Dendritic cell treated with granulocyte-macrophage colony-stimulating factor and Interleukin-4, amounts not matched to agents 40 ng/mL and 50 ng/mL, for 4 days (primary cell): ENCODE results near the gene MTG2.
A peak's percentile ranks its signal among the peaks of the same experiment; 100 is the strongest.

Source experiments
- H3K27ac Mint-ChIP-seq: one replicate; pipeline ENCODE4 v1.8.0; 2022; ENCODE audit warnings: mild to moderate bottlenecking, mixed read lengths
- H3K27me3 Mint-ChIP-seq: one replicate; pipeline ENCODE4 v1.8.0; 2022; ENCODE audit warnings: mild to moderate bottlenecking, mixed read lengths
- H3K36me3 Mint-ChIP-seq: one replicate; pipeline ENCODE4 v1.8.0; 2022; ENCODE audit warnings: low read depth, mixed read lengths
- H3K4me1 Mint-ChIP-seq: one replicate; pipeline ENCODE4 v1.8.0; 2022; ENCODE audit warnings: low read depth, mixed read lengths
- H3K4me3 Mint-ChIP-seq: one replicate; pipeline ENCODE4 v1.8.0; 2022; ENCODE audit warnings: mild to moderate bottlenecking, moderate library complexity, mixed read lengths
- H3K9me3 Mint-ChIP-seq: one replicate; pipeline ENCODE4 v1.8.0; 2022; ENCODE audit warnings: mixed read lengths
- intact Hi-C: fragments of 100-400 bp; cut with micrococcal nuclease; formaldehyde crosslinking; loops from one replicate; pipeline ENCODE4 v1.15.0; 2022

The MTG2 gene

DNA sequence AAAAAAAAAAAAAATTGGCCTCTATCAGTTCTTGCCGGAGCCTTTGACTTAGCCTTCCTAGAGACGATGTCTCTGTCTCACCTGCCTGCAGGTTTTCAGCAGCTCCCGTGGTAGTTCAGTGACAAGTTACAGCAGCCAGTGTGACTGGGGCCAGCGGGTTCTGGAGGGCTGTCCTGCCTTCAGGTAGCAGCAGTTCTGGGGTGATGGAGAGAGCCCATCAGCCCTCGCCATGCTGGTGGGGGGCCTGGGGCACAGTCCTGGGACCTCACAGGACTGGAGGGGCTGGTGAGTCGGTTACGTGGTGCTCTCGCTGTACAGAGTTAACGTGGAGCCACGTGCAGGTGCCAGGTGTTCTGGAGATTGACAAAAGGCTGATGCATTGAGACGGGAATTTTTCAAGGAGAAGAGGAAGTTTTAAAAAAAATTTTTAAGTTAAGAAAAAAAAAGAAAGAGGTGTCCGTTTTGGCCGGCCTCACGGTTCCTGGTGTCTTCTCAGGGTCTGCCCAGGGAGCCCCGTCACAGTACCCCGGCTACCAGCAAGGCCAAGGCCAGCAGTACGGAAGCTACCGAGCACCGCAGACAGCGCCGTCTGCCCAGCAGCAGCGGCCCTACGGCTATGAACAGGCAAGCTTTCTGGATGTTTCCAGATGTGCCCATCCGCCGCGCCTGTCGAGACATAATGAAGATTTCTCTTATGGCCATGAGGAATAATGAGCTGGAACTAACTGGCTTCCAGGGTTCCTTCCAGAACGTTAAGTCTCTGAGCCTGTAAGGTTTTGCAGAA, 8.6 kb upstream of the MTG2 start:
- Mint-ChIP-seq H3K4me1 (no peaks in the 10 kb centered on the region), H3K36me3 (peaks cover 74% of the 10 kb centered on the region), H3K4me3 (no peak overlapping the region), H3K27ac (no peak overlapping the region), H3K27me3 (no peaks in the 10 kb centered on the region), H3K9me3 (no peaks in the 10 kb centered on the region)
- intact Hi-C loops = no loop called here

DNA sequence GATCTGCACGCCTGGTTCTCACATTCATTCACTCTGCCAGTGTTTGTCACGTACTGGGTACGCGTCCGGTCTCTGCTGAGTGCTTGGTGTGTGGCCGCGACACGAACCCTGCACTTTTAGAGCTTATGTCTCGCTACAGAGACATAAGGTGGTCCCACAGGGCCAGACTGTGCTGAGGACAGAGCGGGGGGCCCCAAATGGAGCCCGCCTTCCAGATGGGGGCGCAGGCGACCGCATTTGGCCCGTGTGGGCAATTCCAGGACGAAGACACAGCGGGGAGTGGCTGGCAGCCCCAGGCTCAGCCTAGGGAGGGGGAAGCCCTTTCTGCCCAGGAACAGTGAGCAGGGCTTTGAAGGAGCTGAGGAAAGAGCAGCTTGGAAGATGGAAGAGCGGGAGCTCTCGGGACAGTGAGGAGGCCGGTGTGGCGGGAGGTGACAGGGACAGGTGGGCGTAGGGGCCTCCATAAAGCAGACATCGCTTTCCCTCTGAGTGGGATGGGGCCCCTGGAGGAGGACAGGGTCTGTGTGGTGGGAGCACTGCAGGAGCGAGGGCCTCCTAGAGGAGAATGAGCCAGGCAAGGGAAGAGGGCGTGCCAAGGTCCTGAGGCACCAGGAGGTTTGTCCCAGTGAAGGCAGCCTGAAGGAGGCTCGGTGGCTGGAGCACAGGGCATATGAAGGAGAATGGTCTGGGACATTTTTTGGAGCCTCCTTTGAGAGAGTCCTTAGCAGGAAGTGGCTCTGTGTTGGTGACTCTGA, 7.8 kb upstream of the MTG2 start:
- H3K27ac Mint-ChIP-seq = no peak overlapping the region
- no peak overlapping the region for H3K4me3 Mint-ChIP-seq
- no peaks in the 10 kb centered on the region for H3K4me1 Mint-ChIP-seq
- H3K9me3 Mint-ChIP-seq = no peaks in the 10 kb centered on the region
- intact Hi-C loops = no loop called here
- no peaks in the 10 kb centered on the region for H3K27me3 Mint-ChIP-seq
- H3K36me3 Mint-ChIP-seq = peaks cover 71% of the 10 kb centered on the region

DNA sequence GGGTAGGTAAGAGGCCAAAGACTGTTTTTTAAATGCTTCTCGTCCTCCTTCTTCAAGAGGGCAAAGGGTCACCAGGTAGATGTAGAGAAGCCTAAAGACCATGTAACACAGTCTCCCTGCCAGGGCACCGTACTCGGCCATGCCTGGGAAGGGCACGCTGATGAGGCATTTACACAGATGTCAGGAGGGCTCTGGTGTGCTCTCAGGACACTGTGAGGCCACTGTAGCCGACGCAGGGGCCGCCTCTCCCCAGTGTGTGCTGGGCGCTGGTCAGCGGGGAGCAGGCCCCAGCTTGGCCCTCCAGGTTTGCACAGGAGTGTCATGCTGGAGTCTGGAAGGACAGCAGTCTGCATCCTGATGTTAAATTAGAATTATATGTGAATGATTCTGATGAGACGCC, 7.1 kb upstream of the MTG2 start:
- Mint-ChIP-seq H3K36me3 (peaks cover 69% of the 10 kb centered on the region), H3K4me3 (no peak overlapping the region), H3K9me3 (no peaks in the 10 kb centered on the region), H3K27me3 (no peaks in the 10 kb centered on the region), H3K27ac (no peak overlapping the region), H3K4me1 (no peaks in the 10 kb centered on the region)
- intact Hi-C loops = no loop called here

DNA sequence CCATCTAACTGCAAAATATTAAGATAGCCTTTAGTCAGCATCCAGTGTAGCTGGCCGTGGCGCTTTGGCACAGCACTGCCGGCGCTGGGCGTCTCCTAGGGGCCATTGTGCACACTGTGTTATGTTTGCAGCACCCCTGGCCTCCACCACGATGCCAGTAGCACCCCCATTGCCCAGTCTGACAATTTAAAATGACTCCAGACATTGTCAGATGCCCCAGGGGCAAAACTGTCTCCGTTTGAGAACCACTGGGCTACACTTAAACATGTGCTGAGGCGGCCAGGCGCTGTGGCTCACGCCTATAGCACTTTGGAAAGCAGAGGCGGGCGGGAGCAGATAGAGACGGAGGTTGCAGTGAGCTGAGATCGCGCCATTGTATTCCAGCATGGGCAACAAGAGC, 6.0 kb upstream of the MTG2 start:
- no peak overlapping the region for H3K27ac Mint-ChIP-seq
- intact Hi-C loops = no loop called here
- H3K36me3 Mint-ChIP-seq = peaks cover 60% of the 10 kb centered on the region
- H3K27me3 Mint-ChIP-seq = no peaks in the 10 kb centered on the region
- H3K4me3 Mint-ChIP-seq = no peak overlapping the region
- H3K9me3 Mint-ChIP-seq = no peaks in the 10 kb centered on the region
- no peaks in the 10 kb centered on the region for H3K4me1 Mint-ChIP-seq

DNA sequence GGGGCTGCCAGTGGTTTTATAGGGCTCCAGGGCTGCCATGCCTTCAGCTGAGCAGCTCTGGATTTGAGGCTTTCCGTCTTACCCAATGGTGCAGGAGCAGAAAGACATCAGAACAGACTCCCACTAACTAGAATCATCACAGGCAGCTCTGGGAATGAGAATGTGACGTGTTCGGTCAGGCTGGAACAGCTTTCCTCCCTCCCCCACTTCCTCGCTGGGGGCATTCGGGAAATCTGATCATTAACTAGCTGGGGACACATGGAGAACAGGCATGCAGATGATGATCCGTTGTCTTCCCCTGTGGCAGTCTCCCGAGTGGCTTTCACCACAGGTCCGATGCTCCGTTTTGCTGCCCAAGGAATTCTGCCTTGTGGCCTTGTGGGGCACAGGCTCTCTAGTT, 5.5 kb upstream of the MTG2 start:
- Mint-ChIP-seq H3K4me3 (no peak overlapping the region), H3K27ac (no peak overlapping the region), H3K36me3 (peaks cover 56% of the 10 kb centered on the region), H3K27me3 (no peaks in the 10 kb centered on the region), H3K9me3 (no peaks in the 10 kb centered on the region), H3K4me1 (no peaks in the 10 kb centered on the region)
- intact Hi-C loops = no loop called here

DNA sequence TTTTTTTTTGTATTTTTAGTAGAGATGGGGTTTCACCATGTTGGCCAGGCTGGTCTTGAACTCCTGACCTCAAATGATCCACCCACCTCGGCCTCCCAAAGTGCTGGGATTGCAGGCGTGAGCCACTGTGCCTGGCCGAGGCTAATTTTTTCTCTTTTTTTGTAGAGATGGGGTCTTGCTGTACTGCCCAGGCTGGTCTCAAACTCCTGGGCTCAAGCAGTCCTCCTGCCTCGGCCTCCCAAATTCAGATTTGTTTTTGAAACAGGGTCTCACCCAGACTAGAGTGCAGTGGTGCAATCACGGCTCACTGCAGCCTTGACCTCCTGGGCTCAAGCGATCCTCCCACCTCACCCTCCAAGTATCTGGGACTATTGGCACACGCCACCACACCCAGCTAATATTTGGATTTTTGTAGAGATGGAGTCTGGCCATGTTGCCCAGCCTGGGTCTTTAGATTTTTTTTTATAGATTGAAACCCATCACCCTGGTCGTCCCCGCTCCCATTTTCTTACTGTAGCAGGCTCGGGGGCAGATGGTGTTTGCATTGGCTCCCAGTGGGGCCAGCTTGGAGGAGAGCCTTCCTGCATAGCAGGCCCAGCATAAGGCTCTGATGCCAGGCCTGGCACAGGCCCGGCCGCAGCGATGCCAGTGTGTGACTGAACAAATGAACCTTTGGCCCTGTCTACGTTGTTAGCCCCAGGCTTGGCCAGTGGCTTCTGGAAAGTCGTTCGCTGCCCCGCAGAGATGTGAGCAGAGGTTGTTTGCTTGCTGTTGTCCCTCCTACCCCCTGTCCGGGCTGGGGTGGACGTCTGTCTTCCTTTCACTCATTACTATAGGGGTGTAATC, 4.3 kb upstream of the MTG2 start:
- intact Hi-C loops = no loop called here
- Mint-ChIP-seq H3K27ac (no peak overlapping the region), H3K9me3 (no peaks in the 10 kb centered on the region), H3K27me3 (no peaks in the 10 kb centered on the region), H3K4me1 (peaks cover 3% of the 10 kb centered on the region), H3K36me3 (peaks cover 57% of the 10 kb centered on the region), H3K4me3 (no peak overlapping the region)

DNA sequence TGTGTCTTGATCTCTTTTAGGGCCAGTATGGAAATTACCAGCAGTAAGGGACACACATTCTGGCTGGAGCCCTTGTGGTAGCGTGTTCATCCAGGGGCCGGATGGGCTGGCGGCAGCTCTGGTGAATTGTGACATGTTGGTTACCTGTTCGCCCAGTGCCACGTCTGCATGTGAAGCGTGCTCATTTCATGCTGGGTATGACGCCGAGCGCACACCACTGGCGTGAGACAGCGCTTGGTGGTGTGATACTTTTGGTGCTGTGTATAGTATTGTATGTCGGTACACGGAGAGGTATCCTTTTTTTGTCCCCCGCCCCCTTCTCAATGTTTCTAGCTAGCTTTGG, 3.7 kb upstream of the MTG2 start:
- H3K27me3 Mint-ChIP-seq = no peaks in the 10 kb centered on the region
- no peaks in the 10 kb centered on the region for H3K9me3 Mint-ChIP-seq
- H3K4me1 Mint-ChIP-seq = peaks cover 9% of the 10 kb centered on the region
- intact Hi-C loops = no loop called here
- no peak overlapping the region for H3K4me3 Mint-ChIP-seq
- peaks cover 51% of the 10 kb centered on the region for H3K36me3 Mint-ChIP-seq
- no peak overlapping the region for H3K27ac Mint-ChIP-seq

DNA sequence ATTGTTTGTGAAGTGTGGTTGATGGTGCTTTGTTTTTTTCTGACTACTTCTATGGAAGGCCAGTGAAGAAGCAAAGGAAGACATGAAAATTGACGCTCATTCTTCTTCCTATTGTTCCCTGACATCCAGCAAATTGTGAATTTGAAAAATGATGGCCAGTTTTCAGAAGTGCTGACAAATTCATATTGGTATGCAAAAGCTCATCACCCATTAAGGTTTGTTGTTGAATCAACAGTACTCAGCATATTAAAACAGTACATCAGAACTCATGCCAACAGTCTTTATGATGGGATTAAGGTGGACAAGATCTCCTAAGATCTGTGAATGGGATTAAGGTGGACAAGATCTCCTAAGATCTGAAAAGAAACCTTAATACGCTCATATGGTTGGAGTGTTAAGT, 1.0 kb upstream of the MTG2 start:
- H3K9me3 Mint-ChIP-seq = no peaks in the 10 kb centered on the region
- peaks cover 35% of the 10 kb centered on the region for H3K4me1 Mint-ChIP-seq
- peaks cover 24% of the 10 kb centered on the region for H3K36me3 Mint-ChIP-seq
- H3K27ac Mint-ChIP-seq = peak overlapping the region; percentile 94
- intact Hi-C loops = loop anchor here (2.0 to 10.0 kb wide), 4 partner anchors 39 to 1033 kb away; partner anchors contain the start of genes ADRM1, OSBPL2, PSMA7 and SS18L1
- no peaks in the 10 kb centered on the region for H3K27me3 Mint-ChIP-seq
- H3K4me3 Mint-ChIP-seq = peak overlapping the region; percentile 87

DNA sequence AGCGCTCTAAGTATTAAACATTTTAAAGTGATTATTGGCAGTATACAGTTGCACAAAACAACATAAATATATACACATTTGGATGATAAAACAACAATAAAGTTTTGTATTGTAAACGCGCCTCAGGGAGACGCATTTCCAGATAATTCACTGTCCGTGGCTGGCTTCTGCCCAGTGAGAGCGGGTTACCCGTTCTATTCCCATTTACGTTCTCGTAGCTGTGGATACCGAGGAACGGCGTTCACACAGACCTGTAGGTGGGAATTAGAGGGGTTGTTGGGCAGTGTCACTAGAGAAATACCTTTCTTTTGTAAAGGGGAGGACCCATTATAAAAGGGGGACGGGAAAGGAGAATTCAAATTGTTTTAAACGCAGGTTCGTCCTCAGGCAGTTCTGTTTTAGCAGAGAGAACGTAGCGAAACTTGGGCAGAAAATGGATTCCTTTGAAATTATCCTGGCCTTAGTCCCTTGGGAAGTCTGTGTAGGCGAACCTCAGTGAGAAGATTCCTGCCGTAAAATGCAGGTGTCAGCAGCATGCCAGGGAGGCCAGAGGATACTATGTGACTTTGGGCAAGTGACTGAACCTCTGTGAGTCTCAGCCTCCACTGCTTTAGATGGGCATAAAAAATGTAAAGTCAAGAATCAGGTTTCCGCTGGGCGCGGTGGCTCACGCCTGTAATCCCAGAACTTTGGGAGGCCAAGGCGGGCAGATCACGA, 756 bp downstream of the MTG2 start:
- Mint-ChIP-seq H3K9me3 (no peaks in the 10 kb centered on the region), H3K36me3 (peaks cover 22% of the 10 kb centered on the region), H3K27ac (peak overlapping the region; percentile 94), H3K4me1 (peaks cover 51% of the 10 kb centered on the region), H3K27me3 (no peaks in the 10 kb centered on the region), H3K4me3 (peak overlapping the region; percentile 87)
- intact Hi-C loops = loop anchor here (2.0 to 10.0 kb wide), 4 partner anchors 41 to 1031 kb away; partner anchors contain the start of genes ADRM1, OSBPL2, PSMA7 and SS18L1

DNA sequence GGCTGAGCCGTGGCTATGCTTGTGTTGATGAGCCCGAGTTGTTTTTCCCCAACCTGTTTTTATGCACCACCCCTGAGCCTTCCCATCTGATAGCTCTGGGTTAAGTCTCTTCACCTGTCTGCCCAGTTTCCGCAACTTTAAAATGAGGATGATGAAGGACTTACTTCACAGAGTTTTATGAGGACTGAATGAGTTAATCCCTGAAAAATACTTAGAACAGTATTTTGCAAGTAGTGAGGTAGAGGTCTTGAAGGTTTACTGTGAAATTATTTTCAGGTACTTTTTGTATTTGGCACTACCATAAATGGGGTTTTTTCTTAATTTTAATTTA, 3.2 kb downstream of the MTG2 start:
- Mint-ChIP-seq H3K4me3 (no peak overlapping the region), H3K27me3 (no peaks in the 10 kb centered on the region), H3K4me1 (peaks cover 51% of the 10 kb centered on the region), H3K9me3 (no peaks in the 10 kb centered on the region), H3K36me3 (peaks cover 33% of the 10 kb centered on the region), H3K27ac (peak overlapping the region; percentile 67)
- intact Hi-C loops = loop anchor here (10.0 kb wide), 1 partner anchor 1029 kb away; the partner anchor contains the start of gene YTHDF1

DNA sequence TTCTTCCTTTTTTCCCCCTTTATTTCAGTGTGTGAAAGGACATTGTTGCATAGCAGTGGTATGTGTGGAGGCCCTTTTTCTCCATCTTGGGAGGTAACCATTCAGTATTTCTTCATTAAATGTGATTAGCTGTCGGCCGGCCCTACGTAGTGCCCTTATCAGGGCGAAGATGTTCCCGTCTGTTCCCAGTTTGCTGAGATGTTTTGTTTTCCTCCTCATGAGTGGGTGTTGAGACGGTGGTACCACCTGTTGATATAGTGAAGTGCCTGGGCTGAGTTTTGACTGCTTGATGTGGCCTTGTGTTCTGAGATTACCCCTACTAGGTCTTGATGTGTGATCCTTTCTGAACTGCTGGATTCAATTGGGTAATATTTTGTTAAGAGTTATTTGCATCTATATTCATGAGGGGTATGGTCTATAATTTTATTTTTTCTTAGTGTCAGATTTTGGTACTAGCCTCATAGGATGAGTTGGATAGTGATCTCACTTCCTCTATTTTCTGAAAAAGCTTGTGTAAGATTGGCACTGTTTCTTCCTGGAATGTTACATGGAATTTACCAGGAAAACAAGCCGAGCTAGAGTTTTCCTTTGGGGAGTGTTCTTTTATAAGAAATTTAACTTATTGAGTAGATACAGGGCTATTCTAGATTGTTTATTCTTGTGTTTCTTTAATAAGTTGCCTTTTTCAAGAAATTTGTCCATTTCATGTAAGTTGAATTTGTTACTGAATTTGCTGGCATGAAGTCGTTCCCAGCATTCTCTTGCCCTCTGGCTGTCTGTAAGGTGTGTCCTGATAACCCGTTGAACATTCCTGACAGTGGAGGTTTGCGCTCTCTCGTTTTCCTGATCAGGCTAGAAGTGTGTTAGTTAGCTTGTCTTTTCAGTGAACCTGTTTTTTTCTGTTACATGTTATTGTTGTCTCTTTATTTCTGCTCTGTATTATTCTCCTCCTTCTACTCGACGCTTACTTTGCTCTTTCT, 4.3 kb downstream of the MTG2 start:
- Mint-ChIP-seq H3K4me3 (no peak overlapping the region), H3K9me3 (no peaks in the 10 kb centered on the region), H3K36me3 (peaks cover 44% of the 10 kb centered on the region), H3K4me1 (peaks cover 51% of the 10 kb centered on the region), H3K27me3 (no peaks in the 10 kb centered on the region), H3K27ac (peak overlapping the region; percentile 67)
- intact Hi-C loops = loop anchor here (10.0 kb wide), 1 partner anchor 1028 kb away; the partner anchor contains the start of gene YTHDF1

DNA sequence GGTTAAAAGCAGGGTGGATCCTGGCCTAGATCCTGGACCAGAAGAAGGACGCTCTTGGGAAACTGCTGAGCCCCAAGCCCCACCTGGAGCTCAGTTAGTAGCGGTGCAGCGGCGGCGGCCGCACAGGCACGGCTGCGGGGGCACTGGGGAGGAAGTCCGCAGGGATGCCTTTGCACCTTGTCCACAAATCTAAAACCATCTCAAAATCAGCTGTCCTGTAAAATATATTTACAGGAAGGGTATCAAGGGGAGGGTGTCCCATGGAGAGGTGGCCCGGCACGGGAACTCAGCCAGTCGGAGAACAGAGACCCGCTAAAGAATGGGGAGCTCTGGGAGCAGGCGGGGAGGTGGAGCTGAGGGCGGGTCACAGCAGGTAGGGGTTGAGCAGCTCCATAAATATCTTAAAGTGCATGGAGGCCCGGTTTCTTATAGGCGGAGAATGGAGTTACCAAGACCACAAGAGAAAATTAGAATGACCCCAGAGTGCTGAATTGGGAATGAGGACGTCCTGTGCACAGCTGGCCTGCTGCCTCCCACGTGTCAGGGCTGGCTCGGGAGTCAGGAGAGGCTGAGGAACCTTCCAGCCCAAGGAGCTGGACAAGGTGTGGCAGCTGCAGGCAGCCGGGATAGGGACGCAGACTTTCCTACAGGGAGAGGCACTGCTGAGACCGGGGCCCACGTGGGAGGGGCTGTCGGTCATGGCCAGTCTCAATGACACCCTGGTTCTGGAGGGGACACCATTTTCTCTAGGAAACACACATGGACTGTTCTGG, 8.0 kb downstream of the MTG2 start:
- H3K9me3 Mint-ChIP-seq = no peaks in the 10 kb centered on the region
- no peak overlapping the region for H3K4me3 Mint-ChIP-seq
- peaks cover 25% of the 10 kb centered on the region for H3K4me1 Mint-ChIP-seq
- intact Hi-C loops = no loop called here
- peaks cover 67% of the 10 kb centered on the region for H3K36me3 Mint-ChIP-seq
- H3K27me3 Mint-ChIP-seq = no peaks in the 10 kb centered on the region
- no peak overlapping the region for H3K27ac Mint-ChIP-seq
